K562 (cell line): ENCODE measurements around the gene MGAT5. TPM values are rescaled to one million over a fixed set of nuclear protein-coding genes. Genes with fewer than 3 reads are reported as not detected.

Experiments
- ATAC-seq: fragments of 200-7000 bp; cut with Tn5 transposase; 3 replicates; pipeline ENCODE4 v1.9.1; 2020; ENCODE audit warnings: moderate library complexity
- BruUV-seq: library from RNA; stranded (reverse); fragments of 400-500 nt; replicated peaks from 2 replicates; lab custom pipeline; 2021; lab: Mats Ljungman, UMichigan
- CTCF ChIA-PET: fragments of 300-600 bp; formaldehyde crosslinking; extraction: SDS; loops from one replicate; lab custom pipeline; 2021; ENCODE audit warnings: low intra/inter-chr PET ratio; lab: Yijun Ruan, JAX
- POLR2A ChIA-PET: fragments of 300-600, 350-650 bp; sonication (Branson Sonifier 250); formaldehyde crosslinking; extraction: SDS; loops from one replicate; lab custom pipeline; 2021; ENCODE audit warnings: antibody characterized with exemption, inconsistent platforms; lab: Yijun Ruan, JAX
- DNase-seq, 4 experiments: peaks; one replicate each; pipeline versions ENCODE4 v3.0.0 to v3.0.0-alpha.2; 2011 to 2018; ENCODE audit warnings: low spot score in 3 of 4, mixed read lengths in 3 of 4; ENCODE audit errors: extremely low read depth in 1 of 4
- FAIRE-seq: peaks from 2 replicates; lab custom pipeline; 2011; peaks lifted over from hg19 to GRCh38; lab: Jason Lieb, UNC
- H2AFZ ChIP-seq: 2 replicates; pipeline ENCODE4 v1.6.0; 2011; ENCODE audit warnings: low read depth, low read length, control low read depth, inconsistent platforms
- H3K27ac ChIP-seq: fragments of 200-600 bp; 3 replicates; pipeline ENCODE4 v1.8.0; 2011; ENCODE audit warnings: low read depth, mild to moderate bottlenecking, control low read depth, inconsistent platforms, low read length, moderate library complexity, mixed read lengths; ENCODE audit errors: extremely low read depth
- H3K27me3 ChIP-seq, 2 experiments: fragments of 300-600 bp in 1 of 2; 2 replicates in 1 of 2; 3 replicates in 1 of 2; pipeline versions ENCODE4 v1.6.0 to v1.8.0; 2011; ENCODE audit warnings: inconsistent platforms in 2 of 2, low read length in 2 of 2, mild to moderate bottlenecking in 1 of 2, mixed read lengths in 1 of 2, moderate library complexity in 1 of 2; ENCODE audit not compliant: control insufficient read depth in 2 of 2, insufficient read depth in 2 of 2
- H3K36me3 ChIP-seq: fragments of 300-600 bp; 3 replicates; pipeline ENCODE4 v1.8.0; 2011; ENCODE audit warnings: mild to moderate bottlenecking, low read length, inconsistent platforms; ENCODE audit not compliant: control insufficient read depth, insufficient read depth
- H3K4me1 ChIP-seq, 2 experiments: fragments of 200-600 bp in 1 of 2; replicated peaks in 1 of 2; 2 replicates in 1 of 2; 3 replicates in 1 of 2; pipeline versions ENCODE4 v1.5.1 to v1.8.0; 2011; ENCODE audit warnings: inconsistent platforms in 2 of 2, low read length in 2 of 2, mild to moderate bottlenecking in 1 of 2, mixed read lengths in 1 of 2, moderate library complexity in 1 of 2; ENCODE audit not compliant: control insufficient read depth in 2 of 2, insufficient read depth in 2 of 2
- H3K4me2 ChIP-seq: 2 replicates; pipeline ENCODE4 v1.6.1; 2011; ENCODE audit warnings: low read length, control low read depth, inconsistent platforms, mixed read lengths; ENCODE audit not compliant: insufficient read depth
- H3K4me3 ChIP-seq: fragments of 200-600 bp; sonication (generic), shearing (Covaris generic); 2 replicates; pipeline ENCODE4 v1.5.1; 2016; ENCODE audit warnings: control low read depth, inconsistent platforms
- H3K79me2 ChIP-seq: fragments of 200-600 bp; 3 replicates; pipeline ENCODE4 v1.8.0; 2011; ENCODE audit warnings: low read length, inconsistent platforms; ENCODE audit not compliant: control insufficient read depth, insufficient read depth
- H3K9ac ChIP-seq, 2 experiments: 2 replicates each; pipeline versions ENCODE4 v1.6.0 to v1.6.1; 2011; ENCODE audit warnings: low read depth in 2 of 2, low read length in 2 of 2, control low read depth in 1 of 2, inconsistent platforms in 1 of 2, mild to moderate bottlenecking in 1 of 2, mixed read lengths in 1 of 2; ENCODE audit not compliant: insufficient read depth in 1 of 2
- H3K9me1 ChIP-seq: one replicate; pipeline ENCODE4 v1.6.0; 2011; ENCODE audit warnings: inconsistent platforms, mild to moderate bottlenecking, low read length, moderate library complexity; ENCODE audit not compliant: control insufficient read depth, insufficient read depth
- H3K9me3 ChIP-seq: replicated peaks from 2 replicates; pipeline ENCODE4 v1.5.1; 2011; ENCODE audit warnings: low read depth, low read length, inconsistent platforms; ENCODE audit not compliant: control insufficient read depth, insufficient read depth
- H4K20me1 ChIP-seq: replicated peaks from 2 replicates; pipeline ENCODE4 v1.6.1; 2011; ENCODE audit warnings: low read length, inconsistent platforms, mixed read lengths; ENCODE audit not compliant: control insufficient read depth, insufficient read depth
- CBFA2T3 ChIP-seq: fragments of 450-650 bp; IDR thresholded peaks from 2 replicates; pipeline ENCODE4 v1.6.1; 2017
- CTBP1 ChIP-seq: fragments of 450-650 bp; IDR thresholded peaks from 2 replicates; pipeline ENCODE4 v1.6.1; 2016; ENCODE audit warnings: borderline replicate concordance
- DMBX1 ChIP-seq: fragments of 250-450 bp; sonication (Bioruptor Pico); IDR thresholded peaks from 2 replicates; pipeline ENCODE4 v1.8.0; 2022; ENCODE audit warnings: inconsistent platforms, mild to moderate bottlenecking, moderate library complexity, borderline replicate concordance
- HNRNPUL1 ChIP-seq: fragments of 200-400 bp; formaldehyde crosslinking; IDR thresholded peaks from 2 replicates; pipeline ENCODE4 v1.6.1; 2017; ENCODE audit warnings: low read length
- KLF13 ChIP-seq: fragments of 450-650 bp; IDR thresholded peaks from 2 replicates; pipeline ENCODE4 v1.6.1; 2016; ENCODE audit warnings: missing genetic modification characterization, low read depth, mild to moderate bottlenecking, missing compliant biosample characterization, moderate library complexity, borderline replicate concordance
- MNT ChIP-seq, 2 experiments: fragments of 450-650 bp; conservative IDR thresholded peaks; 2 replicates each; pipeline ENCODE4 v1.6.1; 2017; ENCODE audit warnings: mild to moderate bottlenecking in 2 of 2, moderate library complexity in 2 of 2
- TFAP4 ChIP-seq: sonication (generic); formaldehyde crosslinking; IDR thresholded peaks from 2 replicates; pipeline ENCODE4 v1.8.0; 2022; ENCODE audit warnings: missing genetic modification reagents, mild to moderate bottlenecking, moderate library complexity, borderline replicate concordance
- USF1 ChIP-seq: sonication (generic); formaldehyde crosslinking; IDR thresholded peaks from 2 replicates; pipeline ENCODE4 v1.9.0; 2022; ENCODE audit warnings: mild to moderate bottlenecking, missing genetic modification reagents
- ZFX ChIP-seq: sonication (generic); formaldehyde crosslinking; IDR thresholded peaks from 2 replicates; pipeline ENCODE4 v1.8.0; 2022; ENCODE audit warnings: mild to moderate bottlenecking, missing genetic modification reagents, moderate library complexity
- ZNF146 ChIP-seq: IDR thresholded peaks from one replicate; pipeline ENCODE4 v1.6.1; 2018; ENCODE audit warnings: missing compliant biosample characterization; ENCODE audit not compliant: unreplicated experiment
- ZNF644 ChIP-seq: fragments of 200-800 bp; sonication (Bioruptor generic); IDR thresholded peaks from 2 replicates; pipeline ENCODE4 v1.6.1; 2016; ENCODE audit warnings: low read depth, missing genetic modification characterization, missing compliant biosample characterization
- ZNF668 ChIP-seq: fragments of 250-450 bp; sonication (Bioruptor Pico); IDR thresholded peaks from 2 replicates; pipeline ENCODE4 v1.8.0; 2022; ENCODE audit warnings: mild to moderate bottlenecking, inconsistent platforms
- ZNF695 ChIP-seq: fragments of 450-650 bp; formaldehyde crosslinking; IDR thresholded peaks from 2 replicates; pipeline ENCODE4 v1.4.0; 2020; ENCODE audit warnings: mild to moderate bottlenecking, moderate library complexity
- WGBS: fragments of 100-300 bp; shearing (Covaris generic); methylation state at CpG from one replicate; pipeline ENCODE4 v1.1.6; 2016; ENCODE audit warnings: low coverage, mixed read lengths; ENCODE audit not compliant: insufficient coverage; ENCODE audit errors: missing lambda C conversion rate; 5-methylcytosine and 5-hydroxymethylcytosine counted together
- in situ Hi-C: fragments of 300-500 bp; cut with MboI; formaldehyde crosslinking; loops from 4 replicates; pipeline ENCODE4 v1.15.0; 2018; ENCODE audit warnings: inconsistent platforms, mixed read lengths
- intact Hi-C: fragments of 100-400 bp; cut with micrococcal nuclease; formaldehyde crosslinking; loops from 2 replicates; pipeline ENCODE4 v1.14.2; 2022
- polyA plus RNA-seq, 8 experiments: library from polyadenylated mRNA; depleted of rRNA in 4 of 8; stranded (reverse) in 5 of 8; unstranded in 3 of 8; fragments of >200 nt; fragmentation: Nextera tagmentation in 2 of 8; fragmentation: Illumina TruSeq in 1 of 8; extraction: Ambion mirVana in 2 of 8; extraction: Trizol in 1 of 8; gene quantifications; 2 replicates each; pipeline versions ENCODE4 v1.2.1 to v1.2.3, GENCODE V29; 2011 to 2014; ENCODE audit warnings: inconsistent platforms in 1 of 8, missing spikeins in 1 of 8
- total RNA-seq, 7 experiments: library from RNA; depleted of rRNA in 6 of 7; stranded (reverse); fragments of >200 nt in 6 of 7; fragmentation: Illumina TruSeq in 2 of 7; extraction: Trizol in 2 of 7; gene quantifications; 2 replicates each; pipeline versions ENCODE4 v1.2.1 to v1.2.3, GENCODE V29; 2011 to 2021; ENCODE audit warnings: low replicate concordance in 1 of 7
- TF ChIP-seq, protein P1 (sequence below): conservative IDR thresholded peaks from 2 replicates; pipeline ENCODE4 v1.6.1; 2011; ENCODE audit warnings: low read depth, mild to moderate bottlenecking, low read length; ENCODE audit not compliant: control insufficient read depth
- TF ChIP-seq, protein P2 (sequence below): fragments of 250-450 bp; sonication (Bioruptor Pico); IDR thresholded peaks from 2 replicates; pipeline ENCODE4 v1.6.1; 2021; ENCODE audit warnings: mild to moderate bottlenecking

Gene MGAT5
- total and polyA plus RNA-seq, 9 of the 15 experiments (the other 6 are each of a cell fraction or from before 2014, with no cell fraction given) = 1.6 to 18.6 (median 11.1) TPM

- 0 out of 2 replicates have a peak, but pooled peaks have one; percentile 32 for TF ChIP-seq TFAP4 (CRISPR knock-in tag)
- TF ChIP-seq ZNF695 = no peak
- 0 out of 2 replicates have a peak, but pooled peaks have one; percentile 16 for TF ChIP-seq USF1
- TF ChIP-seq, protein P1, sequence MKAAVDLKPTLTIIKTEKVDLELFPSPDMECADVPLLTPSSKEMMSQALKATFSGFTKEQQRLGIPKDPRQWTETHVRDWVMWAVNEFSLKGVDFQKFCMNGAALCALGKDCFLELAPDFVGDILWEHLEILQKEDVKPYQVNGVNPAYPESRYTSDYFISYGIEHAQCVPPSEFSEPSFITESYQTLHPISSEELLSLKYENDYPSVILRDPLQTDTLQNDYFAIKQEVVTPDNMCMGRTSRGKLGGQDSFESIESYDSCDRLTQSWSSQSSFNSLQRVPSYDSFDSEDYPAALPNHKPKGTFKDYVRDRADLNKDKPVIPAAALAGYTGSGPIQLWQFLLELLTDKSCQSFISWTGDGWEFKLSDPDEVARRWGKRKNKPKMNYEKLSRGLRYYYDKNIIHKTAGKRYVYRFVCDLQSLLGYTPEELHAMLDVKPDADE = no peak
These were observed 206.7 kb downstream of the MGAT5 start (continued) for GRCh38 chr2:134460583-134460998.

- CTCF ChIA-PET = interaction anchor here (1.0 to 1.8 kb wide), 2 partner anchors 316 to 436 kb away, joined by 4 to 7 read pairs; no protein-coding TSS in a partner anchor
- DNase-seq (no peak), FAIRE-seq (no peak), ATAC-seq (no peak)
- H3K4me3 ChIP-seq = no peak overlapping the region
- in situ Hi-C loops (loop anchor here (5.0 kb wide), 1 partner anchor 441 kb away; no protein-coding TSS in a partner anchor), intact Hi-C loops (loop anchor here (2.0 kb wide), 1 partner anchor 437 kb away; no protein-coding TSS in a partner anchor)
- no peak overlapping the region for H3K27ac ChIP-seq
- WGBS = 2% methylated on average over 5 of the region's 6 CpGs
- peaks cover 9 to 70% of the 10 kb centered on the region in 2 experiments for H3K27me3 ChIP-seq
- POLR2A ChIA-PET = no interaction called here
- no peaks in the 10 kb centered on the region for H3K4me1 ChIP-seq
- no TSS peak for BruUV-seq
- no peak overlapping the region for H2AFZ ChIP-seq
- H4K20me1 ChIP-seq = peaks cover 17% of the 10 kb centered on the region; the same call in 1 of the 2 replicates
- no peak overlapping the region for H3K4me2 ChIP-seq
- H3K9me1 ChIP-seq = no peaks in the 10 kb centered on the region
- no peak overlapping the region for H3K9ac ChIP-seq
- H3K79me2 ChIP-seq = no peaks in the 10 kb centered on the region
- H3K9me3 ChIP-seq = no peaks in the 10 kb centered on the region
- H3K36me3 ChIP-seq = no peaks in the 10 kb centered on the region
- TF ChIP-seq HNRNPUL1 (no peak), CTBP1 (no peak), ZNF668 (CRISPR knock-in tag) (no peak), MNT (conservative IDR thresholded peaks at IDR 0.05) (no peak), CBFA2T3 (no peak), DMBX1 (CRISPR knock-in tag) (no peak), ZNF146 (no peak), ZNF644 (tag) (no peak), ZFX (CRISPR knock-in tag) (no peak), KLF13 (tag) (no peak)
- TF ChIP-seq, protein P2, sequence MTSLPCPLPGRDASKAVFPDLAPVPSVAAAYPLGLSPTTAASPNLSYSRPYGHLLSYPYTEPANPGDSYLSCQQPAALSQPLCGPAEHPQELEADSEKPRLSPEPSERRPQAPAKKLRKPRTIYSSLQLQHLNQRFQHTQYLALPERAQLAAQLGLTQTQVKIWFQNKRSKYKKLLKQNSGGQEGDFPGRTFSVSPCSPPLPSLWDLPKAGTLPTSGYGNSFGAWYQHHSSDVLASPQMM (CRISPR knock-in tag) = no peak
These were observed 207.6 kb downstream of the MGAT5 start for GRCh38 chr2:134461511-134461910.
